Loucy (cell line): ENCODE results near the gene NAGLU.

Source experiments
- CTCF ChIP-seq: fragments of 200-600 bp; sonication (generic); conservative IDR thresholded peaks from 2 replicates; pipeline ENCODE4 v1.5.1; 2014; ENCODE audit warnings: mild to moderate bottlenecking, antibody characterized with exemption, low read length
- EZH2phosphoT487 ChIP-seq: fragments of 200-600 bp; IDR thresholded peaks from 2 replicates; pipeline ENCODE4 v1.6.1; 2018; ENCODE audit warnings: antibody characterized with exemption, mild to moderate bottlenecking, moderate library complexity, borderline replicate concordance

GRCh38 chr17:42518046-42518754 lies 17.8 kb upstream of the NAGLU start:
- TF ChIP-seq CTCF (no peak), EZH2phosphoT487 (no peak)
